LNCaP clone FGC (cell line): ENCODE measurements around the gene COL18A1.

Experiments used
- DNase-seq: peaks from one replicate; pipeline ENCODE4 v3.0.0-alpha.2; 2011; ENCODE audit warnings: low read depth
- H3K4me3 ChIP-seq: 2 replicates; pipeline ENCODE4 v1.5.1; 2011; ENCODE audit warnings: mild to moderate bottlenecking, low read depth, low read length, control low read depth
- CTCF ChIP-seq: IDR thresholded peaks from 2 replicates; pipeline ENCODE4 v1.5.1; 2012; ENCODE audit warnings: mild to moderate bottlenecking; ENCODE audit not compliant: control insufficient read depth, insufficient read depth; ENCODE audit errors: extremely low read depth

Gene COL18A1

GRCh38 chr21:45363921-45364467, 41.0 kb upstream of the COL18A1 start:
- peak; percentile 60 for DNase-seq
- no peak for TF ChIP-seq CTCF
- no peak overlapping the region for H3K4me3 ChIP-seq

GRCh38 chr21:45364468-45365185, 40.3 kb upstream of the COL18A1 start:
- TF ChIP-seq CTCF, result no peak
- H3K4me3 ChIP-seq, result no peak overlapping the region

GRCh38 chr21:45365186-45365607, 39.8 kb upstream of the COL18A1 start:
- no peak overlapping the region for H3K4me3 ChIP-seq
- DNase-seq, result no peak
- no peak for TF ChIP-seq CTCF

More at GRCh38 chr21:45364468-45365185, 40.3 kb upstream of the COL18A1 start:
- DNase-seq, result no peak

GRCh38 chr21:45365608-45366241, 39.2 kb upstream of the COL18A1 start:
- DNase-seq, result no peak
- H3K4me3 ChIP-seq, result no peak overlapping the region
- TF ChIP-seq CTCF, result no peak

- H3K4me3 ChIP-seq, result no peak overlapping the region
- no peak for DNase-seq
- no peak for TF ChIP-seq CTCF
Measured at GRCh38 chr21:45366476-45366875, 38.5 kb upstream of the COL18A1 start.

GRCh38 chr21:45366931-45367401, 38.0 kb upstream of the COL18A1 start:
- H3K4me3 ChIP-seq, result no peak overlapping the region
- DNase-seq, result no peak
- TF ChIP-seq CTCF, result no peak
